ENCODE measurements around the gene COL23A1. TPM values are rescaled to one million over a fixed set of nuclear protein-coding genes. Genes with fewer than 3 reads are reported as not detected.

Gene COL23A1
- total and polyA plus RNA-seq, 2 of the 8 experiments (the other 6 are each of a cell fraction or from before 2014, with no cell fraction given): 3.1 to 4.7 TPM

DNA sequence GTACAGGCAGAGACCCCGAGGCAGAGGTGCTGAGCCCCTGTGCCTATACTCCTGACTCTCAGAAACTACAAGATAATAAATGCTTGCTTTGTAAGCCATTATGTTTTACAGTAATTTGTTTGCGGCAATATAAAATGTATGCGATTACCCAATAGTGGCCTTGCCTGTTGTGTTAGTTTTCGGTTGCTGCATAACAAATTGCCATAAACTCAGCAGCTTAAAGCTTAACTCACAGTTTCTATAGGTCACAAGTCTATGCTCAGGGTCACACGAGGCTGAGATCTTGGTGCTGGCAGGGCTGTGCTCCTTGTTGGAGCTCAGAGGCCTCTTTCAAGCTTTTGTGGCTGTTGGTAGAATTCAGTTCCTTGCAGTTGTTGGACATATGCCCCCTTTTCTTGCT is 114.8 kb downstream of the COL23A1 start (continued):
- no peak for TF ChIP-seq ATF3 (IDR thresholded peaks at IDR 0.05; ENCODE audit: insufficient read depth, low read depth, low read length)
- TF ChIP-seq, protein P1, sequence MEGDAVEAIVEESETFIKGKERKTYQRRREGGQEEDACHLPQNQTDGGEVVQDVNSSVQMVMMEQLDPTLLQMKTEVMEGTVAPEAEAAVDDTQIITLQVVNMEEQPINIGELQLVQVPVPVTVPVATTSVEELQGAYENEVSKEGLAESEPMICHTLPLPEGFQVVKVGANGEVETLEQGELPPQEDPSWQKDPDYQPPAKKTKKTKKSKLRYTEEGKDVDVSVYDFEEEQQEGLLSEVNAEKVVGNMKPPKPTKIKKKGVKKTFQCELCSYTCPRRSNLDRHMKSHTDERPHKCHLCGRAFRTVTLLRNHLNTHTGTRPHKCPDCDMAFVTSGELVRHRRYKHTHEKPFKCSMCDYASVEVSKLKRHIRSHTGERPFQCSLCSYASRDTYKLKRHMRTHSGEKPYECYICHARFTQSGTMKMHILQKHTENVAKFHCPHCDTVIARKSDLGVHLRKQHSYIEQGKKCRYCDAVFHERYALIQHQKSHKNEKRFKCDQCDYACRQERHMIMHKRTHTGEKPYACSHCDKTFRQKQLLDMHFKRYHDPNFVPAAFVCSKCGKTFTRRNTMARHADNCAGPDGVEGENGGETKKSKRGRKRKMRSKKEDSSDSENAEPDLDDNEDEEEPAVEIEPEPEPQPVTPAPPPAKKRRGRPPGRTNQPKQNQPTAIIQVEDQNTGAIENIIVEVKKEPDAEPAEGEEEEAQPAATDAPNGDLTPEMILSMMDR (IDR thresholded peaks at IDR 0.05; ENCODE audit: control extremely low read depth in 1 of 3, insufficient read depth in 1 of 3, low read depth in 1 of 3, low read length in 3 of 3): no peak
- TF ChIP-seq RFX5 (IDR thresholded peaks at IDR 0.05; ENCODE audit: borderline replicate concordance, low read depth, low read length): no peak
- TF ChIP-seq PHF8 (conservative IDR thresholded peaks at IDR 0.05; ENCODE audit: low read depth, low read length): no peak

Data from H1 (cell line).